HG03442 (cell line): Measurements from ENCODE around the gene LSS.

Experiments
- ATAC-seq: cut with Tn5 transposase; IDR thresholded peaks from one replicate; pipeline ENCODE4 v1.9.1; 2021; ENCODE audit warnings: mild to moderate bottlenecking, moderate library complexity; ENCODE audit not compliant: unreplicated experiment

Gene LSS

GRCh38 chr21:46219591-46220239, 8.9 kb downstream of the LSS start:
- ATAC-seq = no peak

- no peak for ATAC-seq
Observed at GRCh38 chr21:46218906-46219590, 9.5 kb downstream of the LSS start.

DNA sequence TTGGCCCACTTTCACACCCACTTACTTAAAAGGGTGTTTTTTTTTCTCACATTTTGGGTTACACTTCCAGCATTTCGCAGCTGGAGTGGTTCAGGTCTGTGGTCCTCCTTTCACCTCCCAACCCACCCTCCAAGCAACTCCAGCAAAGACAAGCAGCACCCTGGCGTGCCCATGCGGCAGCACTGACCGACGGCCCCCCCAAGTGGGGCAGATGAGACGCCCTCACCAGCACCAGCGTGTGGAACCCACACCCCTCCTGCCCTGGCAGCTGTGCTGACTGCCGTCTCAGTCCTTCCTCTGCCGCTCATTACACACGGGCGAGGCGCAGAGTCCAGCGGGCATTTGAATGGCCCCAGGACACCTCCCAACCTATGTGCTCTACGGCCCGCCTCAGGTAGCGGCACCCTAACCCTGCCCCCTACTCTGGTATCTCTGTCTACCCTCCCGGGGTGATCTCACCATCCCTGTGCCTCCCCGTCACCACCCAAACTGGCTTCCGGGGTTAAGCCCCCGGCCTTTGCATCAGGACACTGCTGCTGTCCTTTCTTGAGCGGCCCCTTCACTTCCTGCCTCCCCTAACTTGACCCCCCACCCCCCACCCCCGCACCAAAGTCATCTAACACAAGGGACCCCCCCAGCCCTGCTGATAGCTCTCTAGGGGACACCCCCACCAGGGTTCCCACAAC, 10.9 kb downstream of the LSS start:
- no peak for ATAC-seq

DNA sequence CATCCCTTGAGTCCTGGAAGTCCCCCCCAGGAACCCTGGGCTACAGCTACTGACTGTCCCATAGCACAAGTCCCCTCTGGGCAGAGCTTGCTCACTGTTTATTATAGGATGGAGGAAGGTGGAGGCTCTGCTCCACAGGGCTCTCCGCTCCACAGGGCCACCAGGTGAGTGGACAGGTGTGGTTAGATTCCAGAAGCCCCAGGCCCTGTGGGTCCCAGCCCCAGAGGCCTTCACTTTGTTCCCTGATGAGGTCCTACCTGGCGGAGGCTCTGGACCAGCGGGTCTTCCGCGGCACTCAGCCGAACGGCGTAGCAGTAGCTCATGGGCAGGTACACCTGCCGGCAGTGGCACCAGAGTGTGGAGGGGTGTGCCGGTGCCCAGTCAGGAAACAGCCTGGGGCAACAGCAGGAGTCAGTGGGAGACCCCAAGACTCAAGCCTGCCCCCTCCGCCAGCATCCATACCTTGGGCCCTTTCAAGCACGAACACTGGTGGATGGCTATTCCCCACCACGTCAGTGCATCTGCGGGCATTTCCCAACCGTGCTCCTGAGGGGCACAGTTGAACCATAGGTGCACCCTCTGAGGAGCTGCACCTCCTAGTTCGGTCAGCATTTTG, 12.3 kb downstream of the LSS start:
- no peak for ATAC-seq

- no peak for ATAC-seq
Observed at GRCh38 chr21:46215436-46216131, 13.0 kb downstream of the LSS start.

DNA sequence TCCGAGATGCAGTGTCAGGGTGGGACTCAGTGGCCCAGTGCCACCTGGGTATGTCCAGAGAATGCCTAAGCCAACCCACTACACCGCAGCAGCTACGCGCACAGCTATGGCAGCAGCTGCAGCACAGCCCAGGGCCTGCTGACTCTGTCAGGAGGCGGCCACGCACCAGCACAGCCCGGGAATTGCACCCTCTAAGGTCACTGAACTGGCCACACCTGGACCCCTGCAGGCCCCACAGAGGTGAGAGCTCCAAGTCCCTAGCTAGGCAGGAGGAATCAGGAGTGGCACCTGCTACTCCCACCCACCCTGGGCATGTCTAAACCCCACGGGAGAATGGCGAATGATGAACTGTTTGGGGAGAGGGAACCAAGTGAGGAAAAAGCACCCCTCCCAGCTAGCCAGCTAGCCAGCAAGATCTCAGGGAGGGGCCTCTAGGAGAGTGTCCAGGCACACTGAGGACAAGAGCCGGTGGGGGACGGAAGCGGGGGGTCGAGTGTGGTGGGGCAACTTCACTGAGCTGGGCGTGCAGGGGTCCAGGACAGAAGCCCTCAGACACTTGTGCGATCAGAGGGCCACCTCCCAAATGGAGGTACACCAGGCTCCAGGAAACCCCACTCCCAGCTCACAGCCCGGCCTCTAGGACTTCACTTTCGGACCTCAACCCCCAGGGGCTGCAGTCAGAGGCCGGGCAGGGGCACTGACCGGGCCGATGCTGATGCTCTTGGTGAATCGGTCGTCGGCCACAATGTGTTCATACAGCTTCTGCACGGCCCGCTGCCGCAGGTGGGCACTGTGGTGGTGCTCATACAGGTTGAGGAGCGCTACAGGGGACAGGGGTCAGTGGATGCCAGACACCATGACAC, 13.9 kb downstream of the LSS start:
- no peak for ATAC-seq

- ATAC-seq = no peak
Observed at GRCh38 chr21:46213620-46214286, 14.8 kb downstream of the LSS start.

- ATAC-seq = no peak
Observed at GRCh38 chr21:46212721-46213484, 15.7 kb downstream of the LSS start.

DNA sequence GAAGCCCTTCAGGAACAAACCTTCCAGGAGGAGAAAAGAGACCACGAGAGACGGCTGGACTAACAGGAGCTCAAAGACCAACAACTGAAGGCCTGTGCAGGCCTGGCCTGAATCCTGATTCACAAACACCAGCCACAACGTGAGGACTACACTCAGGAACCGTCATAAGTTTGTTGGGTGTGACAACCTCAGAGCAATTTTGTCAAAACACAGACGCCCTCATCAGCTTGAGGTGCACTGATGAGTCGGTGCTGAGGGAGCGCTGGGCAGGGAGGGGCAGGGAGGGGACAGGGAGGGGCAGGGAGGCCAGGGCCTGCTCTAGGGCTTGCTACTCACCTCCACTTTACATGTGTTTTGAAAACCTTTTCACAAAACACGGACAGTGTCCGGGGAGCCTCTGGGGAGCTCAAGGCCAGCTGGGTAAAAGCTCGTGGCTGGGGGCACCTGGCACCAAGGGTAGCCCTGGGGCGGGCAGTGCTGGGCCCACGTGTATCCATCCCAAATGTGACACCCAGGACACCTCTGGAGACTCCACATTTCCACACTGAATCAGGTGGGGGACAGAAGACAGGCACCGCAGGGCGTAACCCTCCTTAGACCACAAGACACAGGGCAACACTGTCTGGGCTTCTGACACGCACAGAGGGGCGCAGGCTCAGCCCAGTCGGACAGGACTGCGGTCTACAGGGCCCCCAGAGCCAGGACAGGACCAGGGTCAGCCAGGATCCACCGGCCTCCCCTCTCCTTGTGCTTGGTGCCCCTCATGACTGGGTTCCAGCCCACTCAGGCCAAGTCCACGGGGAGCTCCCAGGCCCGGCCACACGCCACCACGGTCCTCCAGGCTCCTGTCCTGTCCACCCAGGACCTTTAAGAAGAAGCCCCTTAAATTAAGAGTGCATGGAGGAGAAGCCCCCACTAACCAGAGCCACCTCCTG, 16.5 kb downstream of the LSS start:
- ATAC-seq = no peak

- ATAC-seq = no peak
Observed at GRCh38 chr21:46211376-46211775, 17.2 kb downstream of the LSS start.

- ATAC-seq = no peak
Observed at GRCh38 chr21:46210378-46211136, 18.0 kb downstream of the LSS start.

- ATAC-seq = no peak
Observed at GRCh38 chr21:46208761-46209721, 19.5 kb downstream of the LSS start.

DNA sequence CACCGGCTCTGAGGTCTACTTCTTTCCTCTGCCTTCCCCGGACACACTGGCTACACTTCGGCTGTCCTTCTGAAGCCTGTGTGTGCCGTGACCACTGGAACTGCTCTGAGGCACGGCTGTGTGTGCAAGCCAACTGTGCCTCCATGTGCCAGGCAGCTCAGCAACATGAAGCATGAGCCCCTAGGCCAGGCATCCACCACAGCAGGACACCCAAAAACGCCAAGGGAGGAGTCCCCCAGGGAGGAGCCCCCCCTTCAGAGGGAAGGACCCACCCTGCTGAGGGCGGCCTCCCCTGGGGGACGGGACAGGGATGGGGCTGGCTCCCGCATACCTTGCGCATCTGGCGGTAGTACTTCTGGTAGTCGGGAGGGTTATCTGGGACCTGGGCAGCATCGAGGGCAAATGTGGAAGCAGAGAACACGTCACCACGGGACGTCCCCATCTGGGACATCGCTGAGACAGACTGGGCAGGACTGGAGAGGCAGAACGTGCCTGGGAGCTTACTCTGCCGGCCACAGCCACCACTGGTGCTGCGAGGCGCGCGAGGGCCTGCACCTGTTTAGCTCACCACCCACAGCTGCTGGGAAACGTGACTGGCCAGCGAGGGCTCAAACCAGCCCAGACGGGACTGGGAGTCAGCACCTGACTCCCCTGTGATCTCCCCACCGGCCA, 20.5 kb downstream of the LSS start:
- ATAC-seq = no peak

DNA sequence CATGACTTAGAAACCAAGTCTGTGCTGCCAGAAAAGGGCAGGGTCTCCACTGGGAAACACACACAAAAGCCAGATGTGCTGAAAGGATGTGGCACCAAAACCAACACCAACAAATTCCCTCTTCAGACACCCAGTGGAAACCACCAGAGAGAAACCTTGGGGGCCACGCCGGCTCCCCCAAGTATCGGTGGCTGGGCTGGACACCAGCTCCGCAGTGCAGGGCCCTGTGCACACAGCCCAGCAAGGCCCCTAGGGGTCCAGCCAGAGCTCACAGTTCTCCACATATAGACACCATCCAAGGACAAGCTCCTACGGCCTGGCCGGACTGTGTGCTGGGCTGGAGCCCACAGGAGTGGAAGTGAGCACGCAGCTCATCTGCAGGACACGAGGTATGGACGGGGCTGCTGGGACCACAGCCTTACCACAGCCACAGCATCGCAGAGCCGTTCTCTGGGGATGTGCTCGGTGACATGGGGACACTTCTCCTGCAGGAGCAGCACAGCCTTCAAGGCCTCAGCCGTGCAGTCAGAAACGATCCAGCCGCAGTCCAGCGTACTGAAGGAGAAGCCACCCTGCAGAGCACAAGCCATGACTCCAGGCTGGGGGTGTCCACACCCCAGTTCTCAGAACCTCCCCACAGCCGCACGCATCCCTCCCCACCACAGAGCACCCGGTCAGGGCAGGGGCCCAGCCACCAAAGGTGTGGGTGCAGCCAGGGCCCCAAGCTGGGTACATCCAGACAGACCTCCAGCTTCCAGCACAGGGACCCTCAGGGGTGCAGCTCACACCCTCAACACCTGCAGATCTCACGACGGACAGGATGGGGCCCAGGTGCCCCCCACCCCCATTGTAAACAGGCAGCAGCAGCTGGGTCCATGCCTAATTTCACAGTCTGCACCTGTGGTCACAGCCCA, 21.3 kb downstream of the LSS start:
- ATAC-seq = no peak
